Peyer's patch (tissue), 4 donors: ENCODE data around the gene BIRC7.

ENCODE experiments used
- CTCF ChIP-seq, 6 experiments: fragments of 450-650 bp in 4 of 6; fragments of 200-600 bp in 2 of 6; sonication (generic) in 1 of 6; IDR thresholded peaks; one replicate each; pipeline ENCODE4 v1.5.1; 2017 to 2019; ENCODE audit warnings: antibody characterized with exemption in 6 of 6, mild to moderate bottlenecking in 3 of 6, moderate library complexity in 1 of 6
- POLR2A ChIP-seq, 2 donors: fragments of 450-650 bp; IDR thresholded peaks; one replicate each; pipeline ENCODE4 v1.5.1; 2017; ENCODE audit warnings: antibody characterized with exemption in 2 of 2, mild to moderate bottlenecking in 2 of 2, moderate library complexity in 2 of 2

- no peak for TF ChIP-seq CTCF (IDR thresholded peaks at IDR 0.05)
- no peak for TF ChIP-seq POLR2A (IDR thresholded peaks at IDR 0.05)
Observed at GRCh38 chr20:63189846-63190559, 45.7 kb upstream of the BIRC7 start.
